Keratinocyte (primary cell): ENCODE data around the gene BOLA2. TPM values are rescaled to one million over a fixed set of nuclear protein-coding genes. Genes with fewer than 3 reads are reported as not detected.
A peak's percentile ranks its signal among the peaks of the same experiment; 100 is the strongest.
"Not testable (repeated sequence)": the region's sequence is repeated elsewhere in the genome, so short reads cannot be mapped to it uniquely, and the experiment has no call there.

Experiments used
- DNase-seq: peaks from one replicate; pipeline ENCODE4 v3.0.0-alpha.2; 2011; ENCODE audit warnings: low read depth, missing footprints, low spot score
- FAIRE-seq: peaks from 2 replicates; lab custom pipeline; 2011; peaks lifted over from hg19 to GRCh38; lab: Jason Lieb, UNC
- H2AFZ ChIP-seq: 2 replicates; pipeline ENCODE4 v1.6.0; 2012; ENCODE audit warnings: low read length, control low read depth, inconsistent platforms; ENCODE audit not compliant: control insufficient read depth
- H3K27ac ChIP-seq: 2 replicates; pipeline ENCODE4 v1.5.1; 2011; ENCODE audit warnings: low read length; ENCODE audit not compliant: control insufficient read depth, insufficient read depth
- H3K27me3 ChIP-seq: 3 replicates; pipeline ENCODE4 v1.6.0; 2011; ENCODE audit warnings: low read length; ENCODE audit not compliant: control insufficient read depth, insufficient read depth; ENCODE audit errors: extremely low read depth
- H3K36me3 ChIP-seq, 2 experiments: 2 replicates in 1 of 2; 3 replicates in 1 of 2; pipeline ENCODE4 v1.5.1; 2011; ENCODE audit warnings: low read length in 2 of 2, mild to moderate bottlenecking in 1 of 2; ENCODE audit not compliant: control insufficient read depth in 2 of 2, insufficient read depth in 2 of 2; ENCODE audit errors: extremely low read depth in 1 of 2
- H3K4me1 ChIP-seq: 3 replicates; pipeline ENCODE4 v1.5.1; 2011; ENCODE audit warnings: low read length; ENCODE audit not compliant: control insufficient read depth, insufficient read depth; ENCODE audit errors: extremely low read depth
- H3K4me2 ChIP-seq: 3 replicates; pipeline ENCODE4 v1.6.0; 2011; ENCODE audit warnings: low read depth, low read length; ENCODE audit not compliant: control insufficient read depth, insufficient read depth; ENCODE audit errors: extremely low read depth
- H3K4me3 ChIP-seq, 3 experiments: fragments of 200-600 bp in 1 of 3; sonication (generic) in 1 of 3; 2 replicates in 2 of 3; 3 replicates in 1 of 3; pipeline ENCODE4 v1.5.1; 2011 to 2016; ENCODE audit warnings: low read length in 3 of 3, mild to moderate bottlenecking in 3 of 3, control low read depth in 2 of 3, inconsistent platforms in 1 of 3, low read depth in 1 of 3, mixed read lengths in 1 of 3, mixed run types in 1 of 3, moderate library complexity in 1 of 3; ENCODE audit not compliant: control insufficient read depth in 2 of 3, insufficient read depth in 2 of 3; ENCODE audit errors: extremely low read depth in 1 of 3
- H3K79me2 ChIP-seq: 2 replicates; pipeline ENCODE4 v1.6.0; 2012; ENCODE audit warnings: low read length; ENCODE audit not compliant: control insufficient read depth, insufficient read depth
- H3K9ac ChIP-seq: 3 replicates; pipeline ENCODE4 v1.6.0; 2011; ENCODE audit warnings: low read length; ENCODE audit not compliant: control insufficient read depth, insufficient read depth; ENCODE audit errors: extremely low read depth
- H3K9me1 ChIP-seq: 3 replicates; pipeline ENCODE4 v1.6.0; 2011; ENCODE audit warnings: low read length; ENCODE audit not compliant: control insufficient read depth, insufficient read depth; ENCODE audit errors: extremely low read depth
- H3K9me3 ChIP-seq: 2 replicates; pipeline ENCODE4 v1.5.1; 2012; ENCODE audit warnings: low read depth, low read length; ENCODE audit not compliant: control insufficient read depth
- H4K20me1 ChIP-seq: 3 replicates; pipeline ENCODE4 v1.6.0; 2011; ENCODE audit warnings: low read length; ENCODE audit not compliant: control insufficient read depth, insufficient read depth; ENCODE audit errors: extremely low read depth
- dilution Hi-C: fragments of 300-500 bp; cut with MboI; formaldehyde crosslinking; loops from one replicate; pipeline ENCODE4 v1.7.0; 2020; ENCODE audit warnings: low sequenced_read_pairs; ENCODE audit not compliant: extremely low pct_ligation_motif_present
- polyA plus RNA-seq, 5 experiments: library from polyadenylated mRNA; depleted of rRNA in 3 of 5; stranded (reverse) in 3 of 5; stranded (forward) in 1 of 5; unstranded in 1 of 5; fragments of >200 nt; gene quantifications; 1 replicate in 1 of 5; 2 replicates in 3 of 5; 3 replicates in 1 of 5; pipeline versions ENCODE4 v1.2.1 to v1.2.3, GENCODE V29; 2011 to 2012; ENCODE audit warnings: missing spikeins in 2 of 5, low read depth in 1 of 5, low replicate concordance in 1 of 5

Gene BOLA2
- polyA plus RNA-seq, 1 donor (not counting 4 experiments of a cell fraction or from before 2014, with no cell fraction given), result 15.7 TPM

GRCh38 chr16:29466904-29467303, 12.8 kb upstream of the BOLA2 start:
- not testable (repeated sequence) for FAIRE-seq

DNA sequence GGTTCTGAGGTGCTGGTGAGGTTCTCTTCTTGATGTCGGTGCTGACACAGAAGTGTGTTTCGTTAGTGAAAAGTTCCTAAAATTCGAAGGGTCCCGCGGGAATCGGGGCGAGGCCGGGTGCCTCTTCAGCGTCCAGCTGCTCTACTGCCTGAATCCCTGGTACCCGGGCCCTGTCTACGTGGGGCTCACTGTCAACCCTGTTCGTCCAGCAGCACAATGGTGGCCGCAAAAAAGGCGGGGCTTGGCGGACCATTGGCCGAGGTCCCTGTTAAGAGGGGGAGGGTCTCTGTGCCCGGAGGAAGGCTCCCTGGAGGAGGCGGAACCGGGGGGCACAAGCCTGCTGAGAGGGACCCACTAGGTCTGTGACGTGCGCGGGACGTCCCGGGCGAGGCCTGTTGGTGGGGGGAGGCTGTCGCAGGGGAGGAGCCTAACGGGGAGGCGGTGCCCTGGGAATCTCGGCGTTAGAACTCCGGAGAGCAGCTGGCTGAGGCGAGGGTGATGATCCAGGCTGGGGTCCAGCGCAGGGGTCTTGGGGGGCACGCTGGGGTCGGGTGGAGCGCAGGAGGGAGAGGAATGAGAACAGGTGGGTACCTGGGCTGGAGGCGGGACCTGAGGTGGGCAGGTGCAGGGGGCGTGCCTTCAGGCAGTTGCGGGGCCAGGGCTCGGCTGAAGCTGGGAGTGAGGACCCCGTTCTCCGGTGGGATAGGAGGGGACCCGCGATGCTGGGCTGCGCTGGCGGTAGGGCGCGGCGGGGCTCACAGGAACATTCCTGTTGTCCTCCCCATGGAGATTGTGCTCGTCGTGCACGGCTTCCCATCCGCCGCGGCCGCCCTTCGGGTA, 12.1 kb upstream of the BOLA2 start:
- H3K27me3 ChIP-seq, H3K4me1 ChIP-seq, H3K9me3 ChIP-seq, H3K27ac ChIP-seq, H3K4me3 ChIP-seq, dilution Hi-C loops, H4K20me1 ChIP-seq, H3K36me3 ChIP-seq, H3K4me2 ChIP-seq, DNase-seq, H2AFZ ChIP-seq, FAIRE-seq, H3K9ac ChIP-seq, H3K79me2 ChIP-seq, H3K9me1 ChIP-seq: not testable (repeated sequence)

More at GRCh38 chr16:29466904-29467303, 12.8 kb upstream of the BOLA2 start:
- H3K9me1 ChIP-seq, H2AFZ ChIP-seq, H3K36me3 ChIP-seq, dilution Hi-C loops, H3K9ac ChIP-seq, H3K4me3 ChIP-seq, H3K9me3 ChIP-seq, H3K4me1 ChIP-seq, H3K27me3 ChIP-seq, H3K79me2 ChIP-seq, H4K20me1 ChIP-seq, H3K4me2 ChIP-seq, DNase-seq, H3K27ac ChIP-seq: not testable (repeated sequence)

- H2AFZ ChIP-seq, H3K9me1 ChIP-seq, H3K9me3 ChIP-seq, H3K79me2 ChIP-seq, H3K27me3 ChIP-seq, H3K4me1 ChIP-seq, H3K36me3 ChIP-seq, DNase-seq, H3K27ac ChIP-seq, H3K9ac ChIP-seq, dilution Hi-C loops, H4K20me1 ChIP-seq, H3K4me2 ChIP-seq, H3K4me3 ChIP-seq, FAIRE-seq: not testable (repeated sequence)
These were observed 6.5 kb upstream of the BOLA2 start for GRCh38 chr16:29460647-29461030.

DNA sequence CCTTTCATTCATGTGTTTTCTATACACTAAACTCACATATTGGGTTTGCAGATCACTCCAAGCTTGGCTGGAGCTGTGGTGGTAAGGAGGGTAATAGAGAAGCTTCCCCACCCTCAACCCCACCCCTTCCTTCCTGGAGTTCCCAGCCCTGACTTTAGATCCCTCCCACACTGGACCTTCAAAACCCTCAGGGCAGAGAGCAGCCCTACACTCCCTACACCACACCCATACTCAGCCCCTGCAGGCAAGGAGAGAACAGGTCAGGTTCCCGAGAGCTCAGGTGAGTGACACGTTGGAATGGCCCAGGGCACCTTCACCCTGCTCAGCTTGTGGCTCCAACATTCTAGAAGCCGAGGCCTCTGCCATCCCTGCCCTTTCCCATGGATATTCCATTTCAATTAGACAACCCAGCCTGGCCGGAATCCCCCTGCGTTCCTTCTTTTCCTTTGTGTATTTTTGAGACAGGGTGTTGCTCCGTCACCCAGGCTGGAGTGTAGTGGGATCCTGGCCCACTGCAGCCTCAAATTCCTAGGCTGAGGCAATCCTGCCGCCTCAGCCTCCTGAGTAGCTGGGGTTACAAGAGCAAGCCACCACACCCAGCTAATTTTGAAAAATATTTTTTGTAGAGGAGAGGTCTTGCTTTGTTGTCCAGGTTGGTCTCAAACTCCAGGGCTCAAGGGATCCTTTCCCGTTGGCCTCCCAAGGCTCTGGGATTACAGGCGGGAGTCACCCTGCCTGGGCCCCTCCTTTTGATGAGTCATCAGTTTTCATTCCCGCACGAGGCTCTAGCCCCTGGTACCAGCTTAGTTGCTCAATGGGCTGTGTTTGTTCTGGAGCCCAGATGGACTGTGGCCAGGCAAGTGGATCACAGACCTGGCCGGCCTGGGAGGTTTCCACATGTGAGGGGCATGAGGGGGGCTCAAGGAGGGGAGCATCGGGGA, 5.8 kb upstream of the BOLA2 start, which contains the start of gene SULT1A4:
Gene SULT1A4 (plus strand): TSS at position 208 of the 941 bp plus-strand sequence. CDS start 1,473 bp downstream, outside the sequence.
- H3K27ac ChIP-seq, H3K4me3 ChIP-seq, DNase-seq, H3K79me2 ChIP-seq, H2AFZ ChIP-seq, H3K9me1 ChIP-seq, H3K36me3 ChIP-seq, H4K20me1 ChIP-seq, dilution Hi-C loops, H3K27me3 ChIP-seq, H3K9ac ChIP-seq, H3K9me3 ChIP-seq, H3K4me2 ChIP-seq, H3K4me1 ChIP-seq: not testable (repeated sequence)
- FAIRE-seq, result peak; percentile 46
